Measurements from ENCODE around the gene KLF11.
"Not testable (repeated sequence)": the region's sequence is repeated elsewhere in the genome, so short reads cannot be mapped to it uniquely, and the experiment has no call there.

Gene KLF11

DNA sequence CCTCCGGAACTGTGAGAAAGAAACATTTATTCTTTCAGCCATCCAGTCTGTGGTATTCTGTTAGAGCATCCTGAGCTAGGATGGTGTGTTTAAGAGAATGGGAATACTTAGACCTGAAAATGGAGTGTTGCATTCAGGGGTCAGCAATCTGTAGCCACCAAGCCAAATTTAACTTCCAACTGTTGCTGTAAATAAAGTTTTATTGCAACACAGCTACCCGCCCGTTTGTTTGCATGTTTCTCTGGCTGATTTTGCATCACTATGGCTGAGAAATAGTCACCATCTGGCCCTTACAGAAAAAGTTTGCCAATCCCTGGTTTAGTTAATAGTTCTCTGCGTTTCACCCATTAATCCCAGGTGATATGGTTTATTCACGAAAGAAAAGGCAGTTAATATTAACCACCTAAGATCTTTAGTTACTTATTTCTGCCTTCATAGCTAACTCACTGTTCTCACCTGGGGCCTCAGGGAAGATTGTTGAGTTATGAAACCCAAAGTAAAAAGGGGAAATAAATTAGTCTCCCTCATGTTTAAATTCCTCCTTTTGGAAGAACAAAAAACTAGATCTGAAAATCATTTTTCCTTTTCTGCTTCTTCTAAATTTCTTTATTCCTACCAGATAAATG, 46.3 kb downstream of the KLF11 start:
- Histone ChIP-seq H3K4me1 (peaks cover 0 to 6% (median 2%) of the 10 kb centered on the region in 4 donors), H3K36me3 (no peaks in the 10 kb centered on the region), H3K9me3 (no peaks in the 10 kb centered on the region), H3K27ac (no peak overlapping the region), H3K27me3 (peaks cover 0 to 15% of the 10 kb centered on the region in 2 donors), H3K4me3 (no peak overlapping the region)
- intact Hi-C loops (cut with DNase I; ENCODE audit: low total_unique reads) = no loop called here
- DNase-seq = no peak
- TF ChIP-seq, protein P1, sequence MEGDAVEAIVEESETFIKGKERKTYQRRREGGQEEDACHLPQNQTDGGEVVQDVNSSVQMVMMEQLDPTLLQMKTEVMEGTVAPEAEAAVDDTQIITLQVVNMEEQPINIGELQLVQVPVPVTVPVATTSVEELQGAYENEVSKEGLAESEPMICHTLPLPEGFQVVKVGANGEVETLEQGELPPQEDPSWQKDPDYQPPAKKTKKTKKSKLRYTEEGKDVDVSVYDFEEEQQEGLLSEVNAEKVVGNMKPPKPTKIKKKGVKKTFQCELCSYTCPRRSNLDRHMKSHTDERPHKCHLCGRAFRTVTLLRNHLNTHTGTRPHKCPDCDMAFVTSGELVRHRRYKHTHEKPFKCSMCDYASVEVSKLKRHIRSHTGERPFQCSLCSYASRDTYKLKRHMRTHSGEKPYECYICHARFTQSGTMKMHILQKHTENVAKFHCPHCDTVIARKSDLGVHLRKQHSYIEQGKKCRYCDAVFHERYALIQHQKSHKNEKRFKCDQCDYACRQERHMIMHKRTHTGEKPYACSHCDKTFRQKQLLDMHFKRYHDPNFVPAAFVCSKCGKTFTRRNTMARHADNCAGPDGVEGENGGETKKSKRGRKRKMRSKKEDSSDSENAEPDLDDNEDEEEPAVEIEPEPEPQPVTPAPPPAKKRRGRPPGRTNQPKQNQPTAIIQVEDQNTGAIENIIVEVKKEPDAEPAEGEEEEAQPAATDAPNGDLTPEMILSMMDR (IDR thresholded peaks at IDR 0.05) = no peak

DNA sequence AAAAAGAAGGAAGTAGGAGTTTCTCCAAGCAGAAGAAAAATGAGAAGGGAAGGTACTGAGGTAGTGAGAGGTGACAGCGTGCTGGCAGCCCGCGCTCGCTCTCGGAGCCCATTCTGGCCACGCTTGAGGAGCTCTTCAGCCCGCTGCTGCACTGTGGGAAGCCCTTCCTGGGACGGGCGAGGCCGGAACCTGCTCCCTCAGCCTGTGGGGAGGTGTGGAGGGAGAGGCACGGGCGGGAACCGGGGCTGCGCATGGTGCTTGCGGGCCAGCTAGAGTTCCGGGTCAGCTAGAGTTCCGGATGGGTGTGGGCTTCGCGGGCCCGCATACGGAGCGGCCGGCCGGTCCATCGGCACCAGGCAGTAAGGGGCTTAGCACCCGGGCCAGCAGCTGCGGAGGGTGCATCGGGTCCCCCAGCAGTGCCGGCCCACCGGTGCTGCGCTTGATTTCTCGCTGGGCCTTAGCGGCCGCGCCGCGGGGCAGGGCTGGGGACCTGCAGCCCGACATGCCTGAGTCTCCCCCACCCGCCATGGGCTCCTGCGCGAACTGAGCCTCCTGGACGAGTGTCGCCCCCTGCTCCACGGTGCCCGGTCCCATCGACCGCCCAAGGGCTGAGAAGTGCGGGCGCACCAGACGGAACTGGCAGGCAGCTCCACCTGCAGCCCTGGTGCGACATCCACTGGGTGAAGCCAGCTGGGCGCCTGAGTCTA, 48.0 kb downstream of the KLF11 start:
- Histone ChIP-seq H3K9me3 (no peaks in the 10 kb centered on the region), H3K27ac (no peak overlapping the region), H3K36me3 (no peaks in the 10 kb centered on the region), H3K4me3 (peak overlapping the region; percentile 36 to 54), H3K27me3 (peaks cover 0 to 15% of the 10 kb centered on the region in 2 donors), H3K4me1 (peaks cover 0 to 6% (median 2%) of the 10 kb centered on the region in 4 donors)
- TF ChIP-seq, protein P1 (IDR thresholded peaks at IDR 0.05) = no peak
- no peak for DNase-seq
- intact Hi-C loops (cut with DNase I; ENCODE audit: low total_unique reads) = no loop called here

DNA sequence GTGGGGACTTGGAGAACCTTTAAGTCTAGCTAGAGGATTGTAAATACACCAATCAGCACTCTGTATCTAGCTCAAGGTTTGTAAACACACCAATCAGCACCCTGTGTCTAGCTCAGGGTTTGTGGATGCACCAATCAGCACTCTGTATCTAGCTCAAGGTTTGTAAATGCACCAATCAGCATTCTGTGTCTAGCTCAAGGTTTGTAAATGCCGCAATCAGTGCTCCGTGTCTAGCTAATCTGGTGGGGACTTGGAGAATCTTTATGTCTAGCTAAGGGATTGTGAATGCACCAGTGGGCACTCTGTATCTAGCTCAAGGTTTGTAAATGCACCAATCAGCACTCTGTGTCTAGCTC, 48.5 kb downstream of the KLF11 start:
- intact Hi-C loops (cut with DNase I; ENCODE audit: low total_unique reads) = not testable (repeated sequence)

DNA sequence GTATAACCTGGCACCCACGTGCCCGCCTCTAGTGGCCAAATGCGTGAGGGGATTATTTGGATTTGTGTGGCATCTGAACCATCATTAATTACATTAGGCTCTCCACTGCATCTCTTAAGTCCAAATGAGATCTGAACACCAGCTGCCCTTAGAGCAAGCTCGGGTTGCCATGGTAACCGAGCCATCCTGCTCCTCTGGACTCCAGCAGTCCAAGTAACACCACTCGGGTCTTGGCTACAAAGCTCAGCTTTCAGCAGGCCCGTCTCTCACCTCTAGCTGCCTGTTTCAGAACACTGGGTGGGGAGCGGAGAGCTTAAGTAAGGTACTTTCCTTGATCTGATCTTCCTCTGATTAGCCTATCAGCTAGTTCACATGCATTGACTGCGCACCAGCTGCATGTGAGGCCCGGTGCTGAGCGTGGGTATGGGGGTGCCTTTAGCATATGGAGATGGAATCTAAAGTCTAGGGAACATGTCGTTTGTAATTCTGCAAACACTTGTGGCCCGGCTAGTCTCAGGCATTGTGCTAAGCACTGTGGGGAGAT, 51.0 kb downstream of the KLF11 start:
- Histone ChIP-seq H3K9me3 (no peaks in the 10 kb centered on the region), H3K27ac (no peak overlapping the region), H3K27me3 (peaks cover 0 to 15% of the 10 kb centered on the region in 2 donors), H3K4me1 (peaks cover 0 to 11% (median 2%) of the 10 kb centered on the region in 4 donors), H3K36me3 (no peaks in the 10 kb centered on the region), H3K4me3 (no peak overlapping the region)
- TF ChIP-seq, protein P1 (IDR thresholded peaks at IDR 0.05) = no peak
- intact Hi-C loops (cut with DNase I; ENCODE audit: low total_unique reads) = no loop called here
- DNase-seq = no peak

More for the DNA sequence above, 48.5 kb downstream of the KLF11 start:
- H3K36me3 ChIP-seq, H3K9me3 ChIP-seq, H3K27ac ChIP-seq, H3K4me1 ChIP-seq, DNase-seq: not testable (repeated sequence)
- peaks cover 0 to 15% of the 10 kb centered on the region in 2 donors for H3K27me3 ChIP-seq
- H3K4me3 ChIP-seq = peak overlapping the region; percentile 36 to 54

DNA sequence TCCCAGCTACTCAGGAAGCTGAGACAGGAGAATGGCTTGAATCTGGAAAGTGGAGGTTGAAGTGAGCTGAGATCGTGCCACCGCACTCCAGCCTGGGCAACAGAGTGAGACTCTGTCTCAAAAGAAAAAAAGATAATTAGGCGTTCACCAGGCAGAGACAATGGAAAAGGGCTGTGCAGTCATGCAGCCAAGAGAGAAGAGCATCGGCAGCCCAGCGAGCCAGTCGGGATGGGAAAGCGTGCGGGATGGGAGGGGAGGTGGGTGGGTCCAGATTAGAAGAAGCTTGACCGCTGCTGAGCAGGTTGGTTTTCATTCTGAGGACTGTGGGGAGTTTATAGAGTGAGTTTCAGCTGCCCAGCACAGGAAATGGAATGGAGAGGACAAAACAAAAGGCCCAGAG, 51.8 kb downstream of the KLF11 start:
- H3K4me3 ChIP-seq = no peak overlapping the region
- DNase-seq = no peak
- H3K27me3 ChIP-seq = peaks cover 0 to 15% of the 10 kb centered on the region in 2 donors
- H3K4me1 ChIP-seq = peaks cover 0 to 11% (median 2%) of the 10 kb centered on the region in 4 donors
- intact Hi-C loops (cut with DNase I; ENCODE audit: low total_unique reads) = no loop called here
- H3K27ac ChIP-seq = no peak overlapping the region
- H3K36me3 ChIP-seq = no peaks in the 10 kb centered on the region
- TF ChIP-seq, protein P1 (IDR thresholded peaks at IDR 0.05) = no peak
- no peaks in the 10 kb centered on the region for H3K9me3 ChIP-seq

DNA sequence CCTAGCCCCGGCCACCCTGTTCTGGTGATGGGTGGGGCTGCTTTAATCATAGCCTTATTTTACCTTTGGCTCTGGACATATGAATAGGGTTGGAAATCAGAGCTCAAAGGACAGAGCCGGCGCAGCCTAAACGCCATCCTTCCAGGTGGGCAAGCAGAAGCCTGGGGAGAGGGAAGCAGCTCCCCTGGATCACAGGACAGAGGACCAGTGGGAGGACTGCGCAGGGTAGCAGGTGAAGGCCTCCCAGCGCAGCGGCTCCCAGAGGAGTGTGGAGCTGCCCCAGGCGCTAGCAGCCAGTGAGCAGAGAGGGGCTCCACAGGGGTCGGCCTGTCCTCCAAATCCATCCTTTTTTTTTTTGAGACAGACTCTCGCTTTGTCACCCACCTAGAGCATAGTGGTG, 53.3 kb downstream of the KLF11 start:
- Histone ChIP-seq H3K4me3 (no peak overlapping the region), H3K27me3 (peaks cover 0 to 8% of the 10 kb centered on the region in 2 donors), H3K9me3 (no peaks in the 10 kb centered on the region), H3K36me3 (no peaks in the 10 kb centered on the region), H3K4me1 (peaks cover 0 to 5% (median 0%) of the 10 kb centered on the region in 4 donors), H3K27ac (no peak overlapping the region)
- intact Hi-C loops (cut with DNase I; ENCODE audit: low total_unique reads) = loop anchor here (1.0 kb wide), 1 partner anchor 24 kb away; no protein-coding TSS in a partner anchor
- TF ChIP-seq, protein P1 (IDR thresholded peaks at IDR 0.05) = no peak
- DNase-seq = no peak
